ENCODE measurements around the gene SGPP2.

SGPP2 gene

GRCh38 chr2:222391743-222392285 lies 32.5 kb upstream of the SGPP2 start:
- ATAC-seq (ENCODE audit: low read depth) (no peak), DNase-seq (ENCODE audit: low spot score) (no peak)
- Histone ChIP-seq H3K36me3 (ENCODE audit: low read depth) (no peaks in the 10 kb centered on the region), H3K27me3 (ENCODE audit: insufficient read depth, poor library complexity, severe bottlenecking) (no peaks in the 10 kb centered on the region), H3K27ac (ENCODE audit: poor library complexity, severe bottlenecking) (no peak overlapping the region), H3K4me3 (ENCODE audit: severe bottlenecking) (no peak overlapping the region), H3K4me1 (ENCODE audit: insufficient read depth, poor library complexity, severe bottlenecking) (no peaks in the 10 kb centered on the region), H3K9me3 (ENCODE audit: severe bottlenecking) (no peaks in the 10 kb centered on the region)
- TF ChIP-seq CTCF (IDR thresholded peaks at IDR 0.05; ENCODE audit: poor library complexity, severe bottlenecking) = no peak

GRCh38 chr2:222393733-222394267 lies 30.5 kb upstream of the SGPP2 start:
- no peak for DNase-seq (ENCODE audit: low spot score)

GRCh38 chr2:222398446-222398885 lies 25.9 kb upstream of the SGPP2 start:
- no peak for DNase-seq (ENCODE audit: low spot score)
- no peaks in the 10 kb centered on the region for H3K36me3 ChIP-seq (ENCODE audit: low read depth)
- ATAC-seq (ENCODE audit: low read depth) = no peak
- no peak overlapping the region for H3K4me3 ChIP-seq (ENCODE audit: severe bottlenecking)
- H3K4me1 ChIP-seq (ENCODE audit: insufficient read depth, poor library complexity, severe bottlenecking) = no peaks in the 10 kb centered on the region
- TF ChIP-seq CTCF (IDR thresholded peaks at IDR 0.05; ENCODE audit: poor library complexity, severe bottlenecking) = no peak
- H3K9me3 ChIP-seq (ENCODE audit: severe bottlenecking) = no peaks in the 10 kb centered on the region
- H3K27ac ChIP-seq (ENCODE audit: poor library complexity, severe bottlenecking) = no peak overlapping the region
- H3K27me3 ChIP-seq (ENCODE audit: insufficient read depth, poor library complexity, severe bottlenecking) = no peaks in the 10 kb centered on the region

More at GRCh38 chr2:222393733-222394267, 30.5 kb upstream of the SGPP2 start:
- Histone ChIP-seq H3K36me3 (ENCODE audit: low read depth) (no peaks in the 10 kb centered on the region), H3K27me3 (ENCODE audit: insufficient read depth, poor library complexity, severe bottlenecking) (no peaks in the 10 kb centered on the region), H3K4me3 (ENCODE audit: severe bottlenecking) (no peak overlapping the region), H3K9me3 (ENCODE audit: severe bottlenecking) (no peaks in the 10 kb centered on the region), H3K4me1 (ENCODE audit: insufficient read depth, poor library complexity, severe bottlenecking) (no peaks in the 10 kb centered on the region), H3K27ac (ENCODE audit: poor library complexity, severe bottlenecking) (no peak overlapping the region)
- no peak for ATAC-seq (ENCODE audit: low read depth)
- TF ChIP-seq CTCF (IDR thresholded peaks at IDR 0.05; ENCODE audit: poor library complexity, severe bottlenecking) = no peak

GRCh38 chr2:222399038-222399783 lies 25.1 kb upstream of the SGPP2 start:
- H3K27me3 ChIP-seq (ENCODE audit: insufficient read depth, poor library complexity, severe bottlenecking) = no peaks in the 10 kb centered on the region
- H3K9me3 ChIP-seq (ENCODE audit: severe bottlenecking) = no peaks in the 10 kb centered on the region
- no peak for ATAC-seq (ENCODE audit: low read depth)
- no peak overlapping the region for H3K4me3 ChIP-seq (ENCODE audit: severe bottlenecking)
- no peaks in the 10 kb centered on the region for H3K36me3 ChIP-seq (ENCODE audit: low read depth)
- TF ChIP-seq CTCF (IDR thresholded peaks at IDR 0.05; ENCODE audit: poor library complexity, severe bottlenecking) = no peak
- DNase-seq (ENCODE audit: low spot score) = no peak
- H3K4me1 ChIP-seq (ENCODE audit: insufficient read depth, poor library complexity, severe bottlenecking) = no peaks in the 10 kb centered on the region
- no peak overlapping the region for H3K27ac ChIP-seq (ENCODE audit: poor library complexity, severe bottlenecking)
